ENCODE results near the gene FBRSL1.

Gene FBRSL1

DNA sequence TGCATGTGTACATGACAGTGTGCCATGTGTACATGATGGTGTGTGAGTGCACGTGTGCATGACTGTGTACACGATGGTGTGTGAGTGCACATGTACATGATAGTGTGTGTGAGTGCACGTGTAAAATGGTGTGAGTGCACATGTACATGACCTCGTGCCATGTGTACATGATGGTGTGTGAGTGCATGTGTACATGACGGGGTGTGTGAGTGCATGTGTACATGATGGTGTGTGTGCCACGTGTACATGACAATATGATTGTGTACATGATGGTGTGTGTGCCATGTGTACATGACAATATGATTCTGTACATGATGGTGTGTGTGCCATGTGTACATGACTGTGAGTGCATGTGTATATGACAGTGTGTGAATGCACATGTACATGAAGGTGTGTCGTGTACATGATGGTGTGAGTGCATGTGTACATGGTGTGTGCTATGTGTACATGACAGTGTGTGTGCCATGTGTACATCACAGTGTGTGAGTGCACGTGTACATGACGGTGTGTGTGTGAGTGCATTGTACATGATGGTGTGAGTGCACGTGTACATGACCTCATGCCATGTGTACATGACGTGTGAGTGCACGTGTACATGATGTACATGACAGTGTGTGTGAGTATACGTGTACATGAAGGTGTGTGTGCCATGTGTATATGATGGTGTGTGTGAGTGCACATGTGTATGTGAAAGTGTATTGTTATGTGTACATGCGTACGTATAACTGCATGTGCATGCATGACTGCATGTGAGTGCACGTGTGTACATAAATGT, 46.3 kb downstream of the FBRSL1 start:
- TF ChIP-seq, protein P1, sequence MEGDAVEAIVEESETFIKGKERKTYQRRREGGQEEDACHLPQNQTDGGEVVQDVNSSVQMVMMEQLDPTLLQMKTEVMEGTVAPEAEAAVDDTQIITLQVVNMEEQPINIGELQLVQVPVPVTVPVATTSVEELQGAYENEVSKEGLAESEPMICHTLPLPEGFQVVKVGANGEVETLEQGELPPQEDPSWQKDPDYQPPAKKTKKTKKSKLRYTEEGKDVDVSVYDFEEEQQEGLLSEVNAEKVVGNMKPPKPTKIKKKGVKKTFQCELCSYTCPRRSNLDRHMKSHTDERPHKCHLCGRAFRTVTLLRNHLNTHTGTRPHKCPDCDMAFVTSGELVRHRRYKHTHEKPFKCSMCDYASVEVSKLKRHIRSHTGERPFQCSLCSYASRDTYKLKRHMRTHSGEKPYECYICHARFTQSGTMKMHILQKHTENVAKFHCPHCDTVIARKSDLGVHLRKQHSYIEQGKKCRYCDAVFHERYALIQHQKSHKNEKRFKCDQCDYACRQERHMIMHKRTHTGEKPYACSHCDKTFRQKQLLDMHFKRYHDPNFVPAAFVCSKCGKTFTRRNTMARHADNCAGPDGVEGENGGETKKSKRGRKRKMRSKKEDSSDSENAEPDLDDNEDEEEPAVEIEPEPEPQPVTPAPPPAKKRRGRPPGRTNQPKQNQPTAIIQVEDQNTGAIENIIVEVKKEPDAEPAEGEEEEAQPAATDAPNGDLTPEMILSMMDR (IDR thresholded peaks at IDR 0.05), result no peak

GRCh38 chr12:132537049-132537448, 47.1 kb downstream of the FBRSL1 start:
- TF ChIP-seq, protein P1 (IDR thresholded peaks at IDR 0.05), result no peak

DNA sequence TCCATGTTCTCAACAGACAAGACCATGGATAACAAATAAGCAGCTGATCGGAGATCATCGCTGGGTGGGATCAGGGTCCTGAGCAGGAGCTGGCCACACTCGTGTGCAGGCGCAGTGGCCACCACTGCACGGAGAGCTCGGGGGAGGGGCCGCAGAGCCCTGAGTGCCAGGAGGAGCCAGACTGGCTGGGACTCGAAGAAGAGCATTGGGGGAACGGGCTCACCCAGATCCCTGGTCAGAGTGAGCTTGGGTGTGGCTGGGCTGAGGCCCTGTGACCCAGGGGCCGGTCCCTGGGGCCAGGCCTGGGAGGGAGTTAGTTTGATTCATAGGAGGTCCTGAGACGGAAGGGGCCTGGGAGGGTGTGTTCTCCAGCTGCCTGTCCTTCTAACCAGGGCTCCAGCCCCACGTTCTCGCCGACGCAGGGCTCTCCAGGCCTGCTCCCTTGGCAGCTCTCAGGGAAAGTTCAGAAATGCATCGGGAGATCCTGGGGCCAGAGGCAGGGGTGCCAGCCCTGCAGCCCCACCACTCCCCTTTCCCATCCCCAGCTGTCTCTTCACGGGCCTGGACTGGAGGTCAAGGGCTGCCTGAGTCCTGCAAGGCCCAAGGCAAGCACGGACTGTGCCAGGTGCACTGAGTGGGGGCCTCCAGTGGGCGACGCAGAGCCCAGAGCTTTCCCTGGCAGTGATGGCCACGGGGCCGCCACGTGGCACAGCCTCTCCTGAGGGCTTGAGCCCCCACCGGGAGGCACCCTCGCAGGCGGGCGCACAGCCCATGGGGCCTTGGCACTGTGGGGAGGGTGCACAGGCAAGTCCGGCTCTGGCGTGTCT, 48.1 kb downstream of the FBRSL1 start:
- TF ChIP-seq, protein P1 (IDR thresholded peaks at IDR 0.05), result no peak

- TF ChIP-seq, protein P1 (IDR thresholded peaks at IDR 0.05), result no peak
Observed at GRCh38 chr12:132538663-132538990, 48.7 kb downstream of the FBRSL1 start.

DNA sequence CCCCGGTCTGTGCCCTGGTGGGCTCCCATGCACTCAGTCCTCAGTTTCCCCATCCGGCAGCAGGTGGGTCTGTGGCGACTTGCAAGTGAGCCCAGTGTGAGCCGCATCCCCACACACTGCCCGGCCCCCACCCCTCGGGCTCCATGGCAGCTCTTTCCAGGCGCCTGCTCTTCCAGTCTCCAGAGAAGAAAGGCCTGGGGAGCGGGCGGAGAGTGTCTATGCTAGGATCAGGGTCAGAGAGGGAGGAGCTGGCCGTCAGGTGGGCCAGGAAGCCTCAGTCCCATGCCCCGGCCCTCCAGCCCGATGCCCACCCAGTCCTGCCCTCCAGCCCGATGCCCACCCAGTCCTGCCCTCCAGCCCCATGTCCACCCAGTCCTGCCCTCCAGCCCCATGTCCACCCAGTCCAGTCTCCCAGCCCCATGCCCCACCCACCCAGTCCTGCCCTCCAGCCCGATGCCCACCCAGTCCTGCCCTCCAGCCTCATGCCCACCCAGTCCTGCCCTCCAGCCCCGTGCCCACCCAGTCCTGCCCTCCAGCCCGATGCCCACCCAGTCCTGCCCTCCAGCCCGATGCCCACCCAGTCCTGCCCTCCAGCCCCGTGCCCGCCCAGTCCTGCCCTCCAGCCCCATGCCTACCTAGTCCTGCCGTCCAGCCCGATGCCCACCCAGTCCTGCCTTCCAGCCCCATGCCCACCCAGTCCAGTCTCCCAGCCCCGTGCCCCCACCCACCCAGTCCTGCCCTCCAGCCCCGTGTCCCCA, 49.2 kb downstream of the FBRSL1 start:
- TF ChIP-seq, protein P1 (IDR thresholded peaks at IDR 0.05), result no peak

DNA sequence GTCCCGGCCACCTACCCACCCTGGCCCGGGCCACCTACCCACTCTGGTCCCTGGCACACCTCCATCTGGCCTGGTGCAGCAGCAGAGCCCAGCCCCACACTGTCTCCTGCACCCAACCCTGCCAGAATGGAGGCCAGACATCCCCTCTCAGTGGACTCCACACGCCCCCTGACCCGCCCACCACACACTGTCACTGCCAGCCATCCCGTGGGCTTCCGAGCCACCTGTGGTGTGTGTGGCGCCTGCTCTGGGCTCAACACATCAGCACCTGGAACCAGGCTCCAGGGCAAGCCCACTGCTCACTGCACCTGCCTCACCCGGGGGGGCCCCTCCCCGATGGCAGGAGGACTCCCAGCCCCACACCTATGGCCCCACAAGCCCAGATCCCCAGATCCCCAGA, 50.5 kb downstream of the FBRSL1 start:
- TF ChIP-seq, protein P1 (IDR thresholded peaks at IDR 0.05), result no peak

- TF ChIP-seq, protein P1 (IDR thresholded peaks at IDR 0.05), result no peak
Observed at GRCh38 chr12:132541200-132541599, 51.2 kb downstream of the FBRSL1 start.
